ENCODE data around the gene PIAS1.

GRCh38 chr15:68097029-68097428 is 42.9 kb downstream of the PIAS1 start:
- TF ChIP-seq CTCF (IDR thresholded peaks at IDR 0.05; ENCODE audit: extremely low read depth in 1 of 2, insufficient read depth in 1 of 2, low read depth in 1 of 2, low read length in 2 of 2): no peak
- no peak for TF ChIP-seq POLR2AphosphoS5 (IDR thresholded peaks at IDR 0.05; ENCODE audit: insufficient read depth, low read depth, low read length)
- TF ChIP-seq POLR2A (IDR thresholded peaks at IDR 0.05; ENCODE audit: low read depth, low read length): no peak
- TF ChIP-seq MYC (IDR thresholded peaks at IDR 0.05; ENCODE audit: low read depth, low read length): no peak
- TF ChIP-seq GATA2 (IDR thresholded peaks at IDR 0.05; ENCODE audit: insufficient read depth, insufficient read length, low read depth, low read length): no peak
- no peak for TF ChIP-seq EZH2 (IDR thresholded peaks at IDR 0.05; ENCODE audit: borderline replicate concordance, low read depth, low read length, severe bottlenecking)
- TF ChIP-seq FOS (IDR thresholded peaks at IDR 0.05; ENCODE audit: borderline replicate concordance, insufficient read depth, low read length): no peak
- TF ChIP-seq MAX (IDR thresholded peaks at IDR 0.05; ENCODE audit: insufficient read depth, insufficient read length): no peak

Data from endothelial cell of umbilical vein (primary cell).